ENCODE data around the gene FRS2. TPM values are rescaled to one million over a fixed set of nuclear protein-coding genes. Genes with fewer than 3 reads are reported as not detected.
A peak's percentile ranks its signal among the peaks of the same experiment; 100 is the strongest.

Gene FRS2
- total RNA-seq, 1 donor from 2014 or later: 37.7 TPM

DNA sequence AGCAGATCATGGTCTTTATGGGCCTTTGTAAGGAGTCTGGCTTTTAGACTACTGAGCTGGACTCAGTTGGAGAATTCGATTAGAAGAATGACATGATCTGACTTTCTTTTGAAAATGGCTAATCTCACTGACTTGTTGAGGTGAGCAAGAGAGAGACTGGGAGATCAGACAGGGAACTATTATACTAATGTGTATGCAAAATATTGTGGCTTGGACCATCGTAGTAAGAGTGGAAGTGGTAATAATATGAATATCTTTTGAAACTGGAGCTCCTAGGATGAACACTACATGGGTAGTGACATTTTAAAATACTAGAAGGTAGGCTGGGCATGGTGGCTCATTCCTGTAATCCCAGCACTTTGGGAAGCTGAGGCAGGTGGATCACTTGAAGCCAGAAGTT is 58.8 kb downstream of the FRS2 start:
- Histone ChIP-seq H3K36me3 (no peaks in the 10 kb centered on the region), H3K9me3 (no peaks in the 10 kb centered on the region), H3K27ac (peak overlapping the region; percentile 38 to 56), H3K4me1 (peaks cover 0 to 15% of the 10 kb centered on the region in 2 donors), H3K4me3 (no peak overlapping the region), H3K27me3 (no peaks in the 10 kb centered on the region)
- DNase-seq (ENCODE audit: low spot score in 2 of 2): no peak
- TF ChIP-seq, protein P1, sequence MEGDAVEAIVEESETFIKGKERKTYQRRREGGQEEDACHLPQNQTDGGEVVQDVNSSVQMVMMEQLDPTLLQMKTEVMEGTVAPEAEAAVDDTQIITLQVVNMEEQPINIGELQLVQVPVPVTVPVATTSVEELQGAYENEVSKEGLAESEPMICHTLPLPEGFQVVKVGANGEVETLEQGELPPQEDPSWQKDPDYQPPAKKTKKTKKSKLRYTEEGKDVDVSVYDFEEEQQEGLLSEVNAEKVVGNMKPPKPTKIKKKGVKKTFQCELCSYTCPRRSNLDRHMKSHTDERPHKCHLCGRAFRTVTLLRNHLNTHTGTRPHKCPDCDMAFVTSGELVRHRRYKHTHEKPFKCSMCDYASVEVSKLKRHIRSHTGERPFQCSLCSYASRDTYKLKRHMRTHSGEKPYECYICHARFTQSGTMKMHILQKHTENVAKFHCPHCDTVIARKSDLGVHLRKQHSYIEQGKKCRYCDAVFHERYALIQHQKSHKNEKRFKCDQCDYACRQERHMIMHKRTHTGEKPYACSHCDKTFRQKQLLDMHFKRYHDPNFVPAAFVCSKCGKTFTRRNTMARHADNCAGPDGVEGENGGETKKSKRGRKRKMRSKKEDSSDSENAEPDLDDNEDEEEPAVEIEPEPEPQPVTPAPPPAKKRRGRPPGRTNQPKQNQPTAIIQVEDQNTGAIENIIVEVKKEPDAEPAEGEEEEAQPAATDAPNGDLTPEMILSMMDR (IDR thresholded peaks at IDR 0.05): no peak
- intact Hi-C loops (cut with DNase I): no loop called here

DNA sequence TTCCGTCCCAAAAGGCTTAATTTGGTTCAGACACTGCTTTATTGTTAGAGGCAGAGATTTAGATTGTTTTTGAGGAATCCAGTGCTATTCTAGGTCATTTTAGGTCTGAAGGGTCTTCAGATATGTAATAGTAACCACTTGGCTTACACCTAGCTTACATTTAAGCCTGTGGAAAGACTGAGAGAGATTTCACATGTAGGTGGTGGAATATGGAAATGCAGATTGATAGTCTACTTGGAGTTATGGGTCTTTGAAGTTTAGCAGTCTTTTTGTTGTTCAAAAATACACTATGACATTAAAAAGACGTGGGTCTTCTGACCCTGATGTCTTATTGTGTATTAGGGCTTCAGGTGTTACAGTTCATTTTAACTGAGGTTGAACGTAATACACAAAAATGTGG is 63.7 kb downstream of the FRS2 start:
- peak overlapping the region in 1 of 2 donors; percentile 29 for H3K4me3 ChIP-seq
- TF ChIP-seq, protein P1 (IDR thresholded peaks at IDR 0.05): no peak

DNA sequence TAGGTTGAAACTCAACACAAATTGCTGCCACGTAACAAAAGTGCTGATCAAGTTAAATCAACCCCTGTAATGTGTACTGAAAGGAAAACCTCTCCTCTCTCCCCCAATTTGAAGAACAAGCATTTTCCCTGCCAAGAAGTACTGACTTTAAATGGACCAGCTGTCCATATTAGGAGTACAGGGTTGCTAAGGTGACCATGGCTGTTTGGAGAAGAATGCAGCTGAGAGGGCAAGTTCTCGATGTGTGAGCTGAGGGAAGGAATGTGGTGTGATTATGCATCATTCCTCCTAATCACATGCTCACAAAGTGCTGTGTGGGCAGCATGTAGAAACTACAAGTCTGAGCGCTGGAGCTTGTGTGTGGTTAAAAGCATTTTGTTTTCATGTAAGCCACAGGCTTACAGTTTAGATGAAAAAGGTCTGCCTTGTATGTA is 64.2 kb downstream of the FRS2 start:
- DNase-seq (ENCODE audit: low spot score in 2 of 2): peak; percentile 25 to 89
- Histone ChIP-seq H3K36me3 (no peaks in the 10 kb centered on the region), H3K4me1 (peaks cover 0 to 6% of the 10 kb centered on the region in 2 donors), H3K4me3 (peak overlapping the region in 1 of 2 donors; percentile 29), H3K9me3 (no peaks in the 10 kb centered on the region), H3K27me3 (no peaks in the 10 kb centered on the region), H3K27ac (peak overlapping the region; percentile 47 to 69)
- TF ChIP-seq, protein P1 (IDR thresholded peaks at IDR 0.05): no peak
- intact Hi-C loops (cut with DNase I): loop anchor here (1.0 to 5.0 kb wide), 3 partner anchors 51 to 117 kb away; partner anchors contain the start of genes CCT2 and FRS2

More for the DNA sequence above, 63.7 kb downstream of the FRS2 start:
- Histone ChIP-seq H3K27me3 (no peaks in the 10 kb centered on the region), H3K4me1 (peaks cover 0 to 6% of the 10 kb centered on the region in 2 donors), H3K9me3 (no peaks in the 10 kb centered on the region), H3K36me3 (no peaks in the 10 kb centered on the region), H3K27ac (peak overlapping the region; percentile 47 to 69)
- intact Hi-C loops (cut with DNase I): loop anchor here (1.0 to 5.0 kb wide), 3 partner anchors 51 to 117 kb away; partner anchors contain the start of genes CCT2 and FRS2
- no peak for DNase-seq (ENCODE audit: low spot score in 2 of 2)

DNA sequence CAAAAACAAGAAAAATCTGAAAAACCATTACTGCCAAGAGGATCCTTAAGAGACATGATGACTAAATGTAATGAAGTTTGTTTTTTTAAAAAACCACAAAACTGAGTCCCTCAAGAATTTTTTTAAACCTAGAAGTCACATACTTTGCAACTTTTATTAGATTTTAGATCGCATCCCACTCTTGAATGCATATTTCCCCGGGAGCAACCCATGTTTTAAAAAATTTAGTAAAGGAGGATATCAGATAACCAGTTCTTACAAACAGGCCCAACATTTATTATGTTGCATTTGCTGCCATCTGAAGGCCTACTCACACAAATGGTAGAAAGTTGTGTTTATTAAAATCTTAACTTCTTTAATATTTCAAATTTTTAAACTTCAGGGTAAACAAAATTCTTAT is 70.8 kb downstream of the FRS2 start:
- DNase-seq (ENCODE audit: low spot score in 2 of 2): no peak
- H3K9me3 ChIP-seq: peaks cover 0 to 9% of the 10 kb centered on the region in 2 donors
- TF ChIP-seq, protein P1 (IDR thresholded peaks at IDR 0.05): peak in 1 of 3 experiments; percentile 7
- H3K36me3 ChIP-seq: peaks cover 0 to 6% of the 10 kb centered on the region in 2 donors
- intact Hi-C loops (cut with DNase I): no loop called here
- H3K27me3 ChIP-seq: no peaks in the 10 kb centered on the region
- H3K4me1 ChIP-seq: no peaks in the 10 kb centered on the region
- no peak overlapping the region for H3K4me3 ChIP-seq
- no peak overlapping the region for H3K27ac ChIP-seq

DNA sequence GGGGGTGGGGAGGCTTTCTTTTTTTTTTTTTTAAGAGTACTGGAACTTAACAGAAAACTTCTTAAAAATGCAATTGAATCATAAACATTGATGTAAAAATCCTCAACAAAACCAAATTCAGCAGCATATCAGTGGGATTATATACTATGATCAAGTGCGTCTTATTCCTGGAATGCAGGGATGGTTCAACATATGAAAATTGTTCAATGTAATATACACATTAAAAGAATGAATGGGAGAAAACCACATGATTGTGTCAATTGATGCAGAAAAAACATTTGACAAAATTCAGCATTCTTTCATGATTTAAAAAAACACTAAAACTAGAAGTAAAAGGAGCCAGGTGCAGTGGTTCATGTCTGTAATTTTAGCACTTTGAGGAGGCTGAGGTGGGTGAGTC is 73.9 kb downstream of the FRS2 start:
- Histone ChIP-seq H3K4me1 (no peaks in the 10 kb centered on the region), H3K36me3 (peaks cover 0 to 6% of the 10 kb centered on the region in 2 donors), H3K27me3 (no peaks in the 10 kb centered on the region), H3K4me3 (no peak overlapping the region), H3K27ac (no peak overlapping the region), H3K9me3 (peaks cover 0 to 9% of the 10 kb centered on the region in 2 donors)
- TF ChIP-seq, protein P1 (IDR thresholded peaks at IDR 0.05): no peak
- no peak for DNase-seq (ENCODE audit: low spot score in 2 of 2)
- intact Hi-C loops (cut with DNase I): no loop called here

Data from ascending aorta (tissue), 2 donors.